H9 (cell line): ENCODE data around the gene NINJ1. TPM values are rescaled to one million over a fixed set of nuclear protein-coding genes. Genes with fewer than 3 reads are reported as not detected.

Experiments
- DNase-seq: peaks from one replicate; pipeline ENCODE4 v3.0.0-alpha.2; 2017
- H2AFZ ChIP-seq: one replicate; pipeline ENCODE4 v1.6.1; 2013; ENCODE audit warnings: mild to moderate bottlenecking, low read length, control low read depth, moderate library complexity
- H2AK5ac ChIP-seq: 2 replicates; pipeline ENCODE4 v1.6.1; 2013; ENCODE audit warnings: low read length, control low read depth, mixed read lengths; ENCODE audit not compliant: insufficient read length
- H2BK120ac ChIP-seq: one replicate; pipeline ENCODE4 v1.6.1; 2013; ENCODE audit warnings: low read depth, mild to moderate bottlenecking, low read length, control low read depth, inconsistent platforms; ENCODE audit not compliant: poor library complexity, severe bottlenecking
- H2BK12ac ChIP-seq: 2 replicates; pipeline ENCODE4 v1.6.1; 2013; ENCODE audit warnings: low read length, control low read depth, mixed read lengths, low read depth; ENCODE audit not compliant: insufficient read length
- H2BK15ac ChIP-seq: 2 replicates; pipeline ENCODE4 v1.6.1; 2013; ENCODE audit warnings: low read depth, low read length, control low read depth
- H2BK20ac ChIP-seq: one replicate; pipeline ENCODE4 v1.6.1; 2013; ENCODE audit warnings: low read depth, mild to moderate bottlenecking, low read length, control low read depth, inconsistent platforms; ENCODE audit not compliant: poor library complexity, severe bottlenecking
- H2BK5ac ChIP-seq: 2 replicates; pipeline ENCODE4 v1.6.1; 2013; ENCODE audit warnings: low read length, control low read depth, mixed read lengths; ENCODE audit not compliant: insufficient read length
- H3K14ac ChIP-seq: 2 replicates; pipeline ENCODE4 v1.6.1; 2013; ENCODE audit warnings: low read length, control low read depth; ENCODE audit not compliant: insufficient read depth
- H3K18ac ChIP-seq: 2 replicates; pipeline ENCODE4 v1.6.1; 2013; ENCODE audit warnings: low read depth, mild to moderate bottlenecking, mixed read lengths, low read length, control low read depth; ENCODE audit not compliant: insufficient read length
- H3K23ac ChIP-seq: 2 replicates; pipeline ENCODE4 v1.6.1; 2013; ENCODE audit warnings: low read length, control low read depth, mixed read lengths, low read depth; ENCODE audit not compliant: insufficient read length
- H3K23me2 ChIP-seq: 2 replicates; pipeline ENCODE4 v1.6.1; 2013; ENCODE audit warnings: low read depth, mild to moderate bottlenecking, mixed read lengths, low read length, control low read depth; ENCODE audit not compliant: insufficient read length, poor library complexity, severe bottlenecking
- H3K27ac ChIP-seq: 2 replicates; pipeline ENCODE4 v1.5.1; 2013; ENCODE audit warnings: low read length, control low read depth, mixed read lengths, low read depth; ENCODE audit not compliant: insufficient read length
- H3K27me3 ChIP-seq: 2 replicates; pipeline ENCODE4 v1.6.1; 2013; ENCODE audit warnings: low read length, control low read depth, inconsistent platforms; ENCODE audit not compliant: insufficient read depth
- H3K4ac ChIP-seq: 2 replicates; pipeline ENCODE4 v1.6.1; 2013; ENCODE audit warnings: low read depth, mild to moderate bottlenecking, control low read depth, inconsistent platforms, low read length, moderate library complexity
- H3K4me1 ChIP-seq: 2 replicates; pipeline ENCODE4 v1.6.1; 2013; ENCODE audit warnings: low read length, control low read depth, inconsistent platforms; ENCODE audit not compliant: insufficient read depth
- H3K4me2 ChIP-seq: 2 replicates; pipeline ENCODE4 v1.6.1; 2013; ENCODE audit warnings: low read length, control low read depth, mixed read lengths; ENCODE audit not compliant: insufficient read length, insufficient read depth
- H3K56ac ChIP-seq: 2 replicates; pipeline ENCODE4 v1.6.1; 2013; ENCODE audit warnings: low read depth, mild to moderate bottlenecking, mixed read lengths, low read length, control low read depth; ENCODE audit not compliant: insufficient read length
- H3K79me1 ChIP-seq: 2 replicates; pipeline ENCODE4 v1.6.1; 2013; ENCODE audit warnings: low read depth, mild to moderate bottlenecking, moderate library complexity, low read length, control low read depth, inconsistent platforms; ENCODE audit not compliant: insufficient read depth, poor library complexity, severe bottlenecking
- H3K79me2 ChIP-seq: 2 replicates; pipeline ENCODE4 v1.6.1; 2013; ENCODE audit warnings: low read length, control low read depth, inconsistent platforms; ENCODE audit not compliant: insufficient read depth
- H3K9ac ChIP-seq: 2 replicates; pipeline ENCODE4 v1.6.1; 2013; ENCODE audit warnings: low read length, control low read depth, mixed read lengths; ENCODE audit not compliant: insufficient read length; ENCODE audit errors: extremely low read depth
- H3K9me3 ChIP-seq: one replicate; pipeline ENCODE4 v1.6.1; 2013; ENCODE audit warnings: low read depth, low read length, inconsistent platforms; ENCODE audit not compliant: control insufficient read depth
- H3T11ph ChIP-seq: one replicate; pipeline ENCODE4 v1.6.1; 2013; ENCODE audit warnings: mild to moderate bottlenecking, low read length, control low read depth, inconsistent platforms
- H4K20me1 ChIP-seq: one replicate; pipeline ENCODE4 v1.6.1; 2013; ENCODE audit not compliant: control insufficient read depth, insufficient read length, insufficient read depth
- H4K5ac ChIP-seq: 2 replicates; pipeline ENCODE4 v1.6.1; 2013; ENCODE audit warnings: low read depth, mild to moderate bottlenecking, mixed read lengths, low read length, control low read depth; ENCODE audit not compliant: insufficient read length
- H4K8ac ChIP-seq: replicated peaks from 2 replicates; pipeline ENCODE4 v1.6.1; 2013; ENCODE audit warnings: low read length, control low read depth, mixed read lengths, low read depth; ENCODE audit not compliant: insufficient read length
- H4K91ac ChIP-seq: 2 replicates; pipeline ENCODE4 v1.6.1; 2013; ENCODE audit warnings: low read depth, mild to moderate bottlenecking, moderate library complexity, mixed read lengths, low read length, control low read depth; ENCODE audit not compliant: insufficient read length
- H3K27ac Mint-ChIP-seq, 3 experiments: 2 replicates in 2 of 3; 3 replicates in 1 of 3; pipeline ENCODE4 v1.8.0; 2020 to 2021; ENCODE audit warnings: mixed read lengths in 3 of 3, mild to moderate bottlenecking in 1 of 3, moderate library complexity in 1 of 3
- H3K27me3 Mint-ChIP-seq: 2 replicates; pipeline ENCODE4 v1.8.0; 2021; ENCODE audit warnings: low read depth, mild to moderate bottlenecking, moderate library complexity, mixed read lengths
- H3K36me3 Mint-ChIP-seq, 3 experiments: 2 replicates in 2 of 3; 3 replicates in 1 of 3; pipeline ENCODE4 v1.8.0; 2020 to 2021; ENCODE audit warnings: low read depth in 3 of 3, mixed read lengths in 3 of 3; ENCODE audit not compliant: insufficient read depth in 1 of 3
- H3K4me1 Mint-ChIP-seq, 2 experiments: 2 replicates each; pipeline ENCODE4 v1.8.0; 2020; ENCODE audit warnings: mixed read lengths in 2 of 2
- H3K4me3 Mint-ChIP-seq, 2 experiments: 2 replicates in 1 of 2; 3 replicates in 1 of 2; pipeline ENCODE4 v1.8.0; 2020 to 2021; ENCODE audit warnings: mild to moderate bottlenecking in 2 of 2, mixed read lengths in 2 of 2, moderate library complexity in 1 of 2
- H3K9me3 Mint-ChIP-seq, 2 experiments: 2 replicates in 1 of 2; 3 replicates in 1 of 2; pipeline ENCODE4 v1.8.0; 2020; ENCODE audit warnings: mild to moderate bottlenecking in 2 of 2, mixed read lengths in 2 of 2, moderate library complexity in 1 of 2
- WGBS: extraction: QIAGEN DNeasy Blood & Tissue Kit; methylation state at CpG from one replicate; pipeline ENCODE4 v1.1.7; 2013; ENCODE audit warnings: missing lambda C conversion rate, low lambda C conversion rate, mixed read lengths; ENCODE audit not compliant: insufficient read length; ENCODE audit errors: extremely low coverage; 5-methylcytosine and 5-hydroxymethylcytosine counted together
- total RNA-seq: library from RNA; stranded (reverse); gene quantifications from 2 replicates; pipeline ENCODE4 v1.2.1, GENCODE V29; 2021
- TF ChIP-seq, protein P1 (sequence below): fragments of 200-600 bp; sonication (generic); conservative IDR thresholded peaks from 3 replicates; pipeline ENCODE4 v1.8.0; 2021; ENCODE audit warnings: antibody characterized with exemption, mild to moderate bottlenecking

Gene NINJ1
- total RNA-seq, 1 experiment from 2014 or later: 28.9 TPM

GRCh38 chr9:93107825-93108161 lies 26.3 kb downstream of the NINJ1 start:
- Histone ChIP-seq H3K23me2 (no peaks in the 10 kb centered on the region), H3K79me2 (no peaks in the 10 kb centered on the region), H2BK12ac (no peak overlapping the region), H3K79me1 (peaks cover 3% of the 10 kb centered on the region), H3K9ac (no peak overlapping the region), H3K4ac (no peak overlapping the region), H3K27ac (no peak overlapping the region), H3K4me1 (no peaks in the 10 kb centered on the region), H3K23ac (no peak overlapping the region), H2BK15ac (no peak overlapping the region), H4K20me1 (no peaks in the 10 kb centered on the region), H2BK20ac (no peak overlapping the region), H2AK5ac (no peak overlapping the region), H3K27me3 (no peaks in the 10 kb centered on the region), H3K9me3 (no peaks in the 10 kb centered on the region), H4K5ac (no peak overlapping the region), H2BK120ac (no peak overlapping the region), H4K91ac (no peak overlapping the region), H2BK5ac (no peak overlapping the region), H4K8ac (no peak overlapping the region), H3K18ac (no peak overlapping the region), H3K14ac (no peak overlapping the region), H2AFZ (no peak overlapping the region), H3K56ac (no peak overlapping the region), H3T11ph (no peak overlapping the region), H3K4me2 (no peak overlapping the region)
- Mint-ChIP-seq H3K4me1 (peaks cover 0 to 3% of the 10 kb centered on the region in 2 experiments; a peak in 1 of 4 replicates), H3K9me3 (no peaks in the 10 kb centered on the region; a peak in 2 of 5 replicates), H3K36me3 (peaks cover 2 to 8% (median 3%) of the 10 kb centered on the region in 3 experiments; a peak in 6 of 7 replicates), H3K27me3 (no peaks in the 10 kb centered on the region), H3K27ac (peak overlapping the region in 1 of 3 experiments; percentile 55; a peak in 1 of 7 replicates), H3K4me3 (no peak overlapping the region)
- TF ChIP-seq, protein P1, sequence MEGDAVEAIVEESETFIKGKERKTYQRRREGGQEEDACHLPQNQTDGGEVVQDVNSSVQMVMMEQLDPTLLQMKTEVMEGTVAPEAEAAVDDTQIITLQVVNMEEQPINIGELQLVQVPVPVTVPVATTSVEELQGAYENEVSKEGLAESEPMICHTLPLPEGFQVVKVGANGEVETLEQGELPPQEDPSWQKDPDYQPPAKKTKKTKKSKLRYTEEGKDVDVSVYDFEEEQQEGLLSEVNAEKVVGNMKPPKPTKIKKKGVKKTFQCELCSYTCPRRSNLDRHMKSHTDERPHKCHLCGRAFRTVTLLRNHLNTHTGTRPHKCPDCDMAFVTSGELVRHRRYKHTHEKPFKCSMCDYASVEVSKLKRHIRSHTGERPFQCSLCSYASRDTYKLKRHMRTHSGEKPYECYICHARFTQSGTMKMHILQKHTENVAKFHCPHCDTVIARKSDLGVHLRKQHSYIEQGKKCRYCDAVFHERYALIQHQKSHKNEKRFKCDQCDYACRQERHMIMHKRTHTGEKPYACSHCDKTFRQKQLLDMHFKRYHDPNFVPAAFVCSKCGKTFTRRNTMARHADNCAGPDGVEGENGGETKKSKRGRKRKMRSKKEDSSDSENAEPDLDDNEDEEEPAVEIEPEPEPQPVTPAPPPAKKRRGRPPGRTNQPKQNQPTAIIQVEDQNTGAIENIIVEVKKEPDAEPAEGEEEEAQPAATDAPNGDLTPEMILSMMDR: no peak
- no peak for DNase-seq
- no CpG with 5 or more reads among the region's 6 CpGs for WGBS
